ENCODE results near the gene DPH3. TPM values are rescaled to one million over a fixed set of nuclear protein-coding genes. Genes with fewer than 3 reads are reported as not detected.

DPH3 gene
- total and polyA plus RNA-seq, 9 of the 15 experiments (the other 6 are each of a cell fraction or from before 2014, with no cell fraction given) = 15.9 to 131 (median 38.7) TPM

- TF ChIP-seq PTRF (tag; IDR thresholded peaks at IDR 0.05) = no peak
- no peak for TF ChIP-seq ZNF146 (CRISPR knock-in tag; IDR thresholded peaks at IDR 0.05; ENCODE audit: unreplicated experiment)
- 0 out of 2 replicates have a peak, but pooled peaks have one; percentile 6 for TF ChIP-seq BCOR (IDR thresholded peaks at IDR 0.05)
- no peak for TF ChIP-seq RAD21 (CRISPR knock-in tag; conservative IDR thresholded peaks at IDR 0.05 in 1 of 2, IDR thresholded peaks at IDR 0.05 in 1 of 2)
- no peak for TF ChIP-seq ZNF655 (CRISPR knock-in tag; IDR thresholded peaks at IDR 0.05)
- no peak for TF ChIP-seq RBM15 (IDR thresholded peaks at IDR 0.05; ENCODE audit: insufficient read depth, low read length)
- peak; percentile 50 for TF ChIP-seq SUPT5H (IDR thresholded peaks at IDR 0.05)
- TF ChIP-seq SREBF2 (CRISPR knock-in tag; IDR thresholded peaks at IDR 0.05) = no peak
- no peak for TF ChIP-seq ZNF224 (CRISPR knock-in tag; IDR thresholded peaks at IDR 0.05)
- TF ChIP-seq TCF3 (CRISPR knock-in tag; IDR thresholded peaks at IDR 0.05) = no peak
- TF ChIP-seq COPS2 (conservative IDR thresholded peaks at IDR 0.05) = no peak
- TF ChIP-seq ZNF785 (CRISPR knock-in tag; IDR thresholded peaks at IDR 0.05) = no peak
- no peak for TF ChIP-seq ESRRB (CRISPR knock-in tag; IDR thresholded peaks at IDR 0.05; ENCODE audit: borderline replicate concordance)
- no peak for TF ChIP-seq MAX (CRISPR knock-in tag; IDR thresholded peaks at IDR 0.05)
- no peak for TF ChIP-seq ID3 (CRISPR knock-in tag; IDR thresholded peaks at IDR 0.05)
- TF ChIP-seq ID3 (tag; IDR thresholded peaks at IDR 0.05) = no peak
- TF ChIP-seq FOXA3 (CRISPR knock-in tag; conservative IDR thresholded peaks at IDR 0.05 in 1 of 2, IDR thresholded peaks at IDR 0.05 in 1 of 2) = peak in 1 of 2 experiments; percentile 33; a peak in 1 of 4 replicates
- no peak for TF ChIP-seq MLX (CRISPR knock-in tag; conservative IDR thresholded peaks at IDR 0.05)
- TF ChIP-seq SAFB (IDR thresholded peaks at IDR 0.05; ENCODE audit: borderline replicate concordance, low read depth, low read length) = no peak
- 0 out of 2 replicates have a peak, but pooled peaks have one; percentile 31 for TF ChIP-seq SMARCA4 (IDR thresholded peaks at IDR 0.05)
- no peak for TF ChIP-seq TSHZ1 (CRISPR knock-in tag; IDR thresholded peaks at IDR 0.05)
- no peak for TF ChIP-seq ZNF277 (CRISPR knock-in tag; IDR thresholded peaks at IDR 0.05; ENCODE audit: borderline replicate concordance)
Measured at GRCh38 chr3:16264174-16264707, 502 bp downstream of the DPH3 start (continued).

Data from K562 (cell line).